Measurements from ENCODE around the gene NUDT17.

DNA sequence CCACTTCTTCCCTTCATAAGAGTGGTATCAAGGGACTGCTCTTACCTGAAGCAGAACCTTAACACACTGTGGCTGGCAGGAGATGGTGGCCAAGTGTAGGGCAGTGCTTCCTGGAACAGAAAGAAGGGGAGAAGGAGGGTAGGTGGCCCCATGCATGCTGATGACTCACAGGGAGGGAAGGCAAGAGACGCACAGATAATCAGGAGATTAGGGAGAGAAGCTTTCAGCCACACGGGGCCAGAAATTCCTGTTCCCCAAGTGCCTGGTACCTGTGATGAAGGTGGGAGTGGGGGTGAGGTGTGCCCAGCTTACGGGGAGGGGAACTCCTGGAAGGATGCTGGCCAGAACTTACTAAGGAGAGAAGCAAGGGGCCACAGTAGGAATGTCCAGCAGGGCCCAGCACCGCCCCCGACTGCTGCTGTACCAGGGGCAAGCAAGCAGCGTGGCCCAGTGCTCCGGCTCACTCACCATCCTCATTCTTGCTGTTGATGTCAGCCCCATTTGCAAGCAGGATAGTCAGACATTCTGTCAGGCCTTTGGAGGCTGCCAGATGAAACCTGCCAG, 32.6 kb downstream of the NUDT17 start:
- TF ChIP-seq, protein P1, sequence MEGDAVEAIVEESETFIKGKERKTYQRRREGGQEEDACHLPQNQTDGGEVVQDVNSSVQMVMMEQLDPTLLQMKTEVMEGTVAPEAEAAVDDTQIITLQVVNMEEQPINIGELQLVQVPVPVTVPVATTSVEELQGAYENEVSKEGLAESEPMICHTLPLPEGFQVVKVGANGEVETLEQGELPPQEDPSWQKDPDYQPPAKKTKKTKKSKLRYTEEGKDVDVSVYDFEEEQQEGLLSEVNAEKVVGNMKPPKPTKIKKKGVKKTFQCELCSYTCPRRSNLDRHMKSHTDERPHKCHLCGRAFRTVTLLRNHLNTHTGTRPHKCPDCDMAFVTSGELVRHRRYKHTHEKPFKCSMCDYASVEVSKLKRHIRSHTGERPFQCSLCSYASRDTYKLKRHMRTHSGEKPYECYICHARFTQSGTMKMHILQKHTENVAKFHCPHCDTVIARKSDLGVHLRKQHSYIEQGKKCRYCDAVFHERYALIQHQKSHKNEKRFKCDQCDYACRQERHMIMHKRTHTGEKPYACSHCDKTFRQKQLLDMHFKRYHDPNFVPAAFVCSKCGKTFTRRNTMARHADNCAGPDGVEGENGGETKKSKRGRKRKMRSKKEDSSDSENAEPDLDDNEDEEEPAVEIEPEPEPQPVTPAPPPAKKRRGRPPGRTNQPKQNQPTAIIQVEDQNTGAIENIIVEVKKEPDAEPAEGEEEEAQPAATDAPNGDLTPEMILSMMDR (IDR thresholded peaks at IDR 0.05) = no peak
- TF ChIP-seq POLR2A (IDR thresholded peaks at IDR 0.05) = no peak
